ENCODE measurements around the gene S1PR5. TPM values are rescaled to one million over a fixed set of nuclear protein-coding genes. Genes with fewer than 3 reads are reported as not detected.

The S1PR5 gene
- total RNA-seq, 2 experiments from 2014 or later = 0.12 to 0.40 TPM

DNA sequence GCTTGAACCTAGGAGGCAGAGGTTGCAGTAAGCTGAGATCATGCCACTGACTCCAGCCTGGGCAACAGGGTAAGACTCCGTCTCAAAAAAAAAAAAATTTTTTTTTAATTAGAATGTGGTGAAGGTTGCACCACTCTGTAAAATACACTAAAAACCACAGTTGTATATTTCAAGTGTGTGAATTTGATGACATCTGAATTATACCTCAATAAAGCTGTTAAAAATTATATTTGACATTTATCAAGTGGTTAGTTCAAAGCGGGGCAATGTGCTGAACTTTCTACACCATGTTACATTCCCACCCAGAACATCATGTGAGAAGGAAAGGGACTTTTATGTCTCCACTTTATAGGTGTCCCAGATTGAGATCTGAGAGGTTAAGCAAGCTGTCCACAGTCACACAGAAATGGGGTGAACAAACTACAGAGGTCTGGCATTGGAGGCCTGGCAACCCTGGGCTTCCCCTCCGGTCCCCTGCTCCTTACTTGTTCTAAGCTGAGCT is 5.9 kb upstream of the S1PR5 start:
- no peak for DNase-seq
- CTCF ChIA-PET = interaction anchor here (1.1 to 1.8 kb wide), 2 partner anchors 30 to 88 kb away, joined by 4 to 5 read pairs; no protein-coding TSS in a partner anchor
- POLR2A ChIA-PET = interaction anchor here (0.6 kb wide), 1 partner anchor 247 kb away, joined by 3 read pairs; no protein-coding TSS in a partner anchor

DNA sequence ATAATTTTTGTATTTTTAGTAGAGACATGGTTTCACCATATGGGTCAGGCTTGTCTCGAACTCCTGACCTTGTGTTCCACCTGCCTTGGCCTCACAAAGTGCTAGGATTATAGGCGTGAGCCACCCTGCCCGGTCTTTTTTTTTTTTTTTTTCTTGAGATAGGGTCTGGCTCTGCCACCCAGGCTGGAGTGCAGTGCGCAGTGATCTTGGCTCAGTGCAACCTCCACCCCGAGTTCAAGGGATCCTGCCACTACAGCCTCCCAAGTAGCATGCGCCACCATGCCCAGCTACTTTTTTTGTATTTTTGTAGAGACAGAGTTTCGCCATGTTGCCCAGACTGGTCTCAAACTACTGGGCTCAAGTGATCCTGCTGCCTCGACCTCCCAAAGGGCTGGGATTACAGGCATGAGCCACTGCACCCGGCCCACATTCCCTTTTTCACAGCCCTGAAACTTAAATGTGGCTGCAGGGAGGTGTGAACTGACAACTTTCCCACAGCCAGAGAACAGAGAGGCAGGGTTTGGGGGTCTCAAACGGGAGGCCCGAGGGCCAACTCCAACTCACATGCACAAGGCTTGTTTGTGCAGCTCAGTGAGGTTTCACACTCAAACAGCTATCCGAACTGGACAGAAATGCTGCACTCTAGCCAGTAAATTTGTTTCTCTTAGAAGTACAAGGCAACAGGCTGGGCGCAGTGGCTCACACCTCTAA is 4.4 kb upstream of the S1PR5 start:
- Mint-ChIP-seq H3K27ac (no peak overlapping the region), H3K4me3 (no peak overlapping the region), H3K36me3 (no peaks in the 10 kb centered on the region), H3K27me3 (peaks cover 24% of the 10 kb centered on the region), H3K4me1 (ENCODE audit: low read depth) (peaks cover 19% of the 10 kb centered on the region), H3K9me3 (no peaks in the 10 kb centered on the region)
- ChIA-PET POLR2A (no interaction called here), CTCF (interaction anchor here (1.3 kb wide), 1 partner anchor 11 kb away, joined by 3 read pairs; no protein-coding TSS in a partner anchor)
- intact Hi-C loops (cut with micrococcal nuclease) = no loop called here
- no peak for DNase-seq

More for the DNA sequence above, 5.9 kb upstream of the S1PR5 start:
- H3K4me1 Mint-ChIP-seq (ENCODE audit: low read depth) = peaks cover 12% of the 10 kb centered on the region
- H3K4me3 Mint-ChIP-seq = no peak overlapping the region
- intact Hi-C loops (cut with micrococcal nuclease) = no loop called here
- H3K27ac Mint-ChIP-seq = no peak overlapping the region
- H3K27me3 Mint-ChIP-seq = peaks cover 17% of the 10 kb centered on the region
- H3K36me3 Mint-ChIP-seq = no peaks in the 10 kb centered on the region
- H3K9me3 Mint-ChIP-seq = no peaks in the 10 kb centered on the region

DNA sequence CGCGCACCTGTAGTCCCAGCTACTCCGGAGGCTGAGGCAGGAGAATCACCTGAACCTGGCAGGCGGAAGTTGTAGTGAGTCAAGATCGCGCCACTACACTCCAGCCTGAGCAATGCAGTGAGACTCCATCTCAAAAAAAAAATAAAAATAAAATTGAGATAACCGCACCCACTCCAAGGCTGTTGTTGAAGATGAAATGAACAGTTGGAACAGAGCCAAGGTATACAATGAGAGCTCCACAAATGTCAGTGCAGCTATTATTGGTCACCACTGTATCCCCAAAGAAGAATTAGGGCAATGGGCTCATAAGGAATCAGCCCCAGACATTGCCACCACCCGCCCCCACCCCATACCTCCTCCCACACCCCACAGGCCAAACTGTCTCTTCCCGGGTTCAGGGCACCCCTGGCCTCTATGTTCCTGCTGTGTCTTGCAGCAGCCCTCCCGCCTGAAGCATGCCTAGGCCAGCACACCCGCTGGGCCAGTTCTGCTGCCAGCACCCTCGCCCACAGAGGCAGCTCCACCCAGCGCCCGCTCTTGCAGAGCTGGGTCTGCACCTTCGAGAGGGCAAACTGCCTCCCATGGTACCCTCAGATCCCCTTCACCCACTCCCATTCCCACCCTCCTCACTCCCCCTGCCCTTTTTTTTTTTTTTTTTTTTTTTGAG is 3.5 kb upstream of the S1PR5 start:
- Mint-ChIP-seq H3K36me3 (no peaks in the 10 kb centered on the region), H3K4me3 (no peak overlapping the region), H3K27me3 (peaks cover 29% of the 10 kb centered on the region), H3K9me3 (no peaks in the 10 kb centered on the region), H3K27ac (no peak overlapping the region), H3K4me1 (ENCODE audit: low read depth) (peaks cover 20% of the 10 kb centered on the region)
- ChIA-PET POLR2A (no interaction called here), CTCF (interaction anchor here (0.7 to 1.3 kb wide), 2 partner anchors 10 to 368 kb away, joined by 3 read pairs; no protein-coding TSS in a partner anchor)
- intact Hi-C loops (cut with micrococcal nuclease) = no loop called here
- no peak for DNase-seq

DNA sequence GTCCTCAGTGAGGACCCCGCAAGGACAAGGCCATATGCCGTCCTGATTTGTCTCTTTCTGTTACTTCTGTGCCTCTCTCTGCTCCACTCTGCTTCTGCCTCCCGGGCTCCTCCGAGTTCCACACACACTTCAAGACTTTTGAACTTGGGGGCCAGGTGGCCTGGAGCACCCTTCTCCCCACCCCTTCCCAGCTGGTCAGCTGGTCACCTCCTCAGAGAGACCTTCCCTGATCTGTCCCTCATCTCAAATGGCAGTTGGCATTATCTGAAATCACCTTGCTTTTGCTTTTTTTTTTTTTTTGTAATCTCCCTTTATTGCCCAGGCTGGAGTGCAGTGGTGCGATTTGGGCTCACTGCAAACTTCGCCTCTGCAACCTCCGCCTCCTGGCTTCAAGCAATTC is 2.2 kb upstream of the S1PR5 start:
- no peaks in the 10 kb centered on the region for H3K36me3 Mint-ChIP-seq
- ChIA-PET CTCF (interaction anchor here (1.0 kb wide), 1 partner anchor 11 kb away, joined by 3 read pairs; no protein-coding TSS in a partner anchor), POLR2A (no interaction called here)
- peaks cover 41% of the 10 kb centered on the region for H3K27me3 Mint-ChIP-seq
- H3K4me3 Mint-ChIP-seq = no peak overlapping the region
- no peak overlapping the region for H3K27ac Mint-ChIP-seq
- no peak for DNase-seq
- H3K9me3 Mint-ChIP-seq = no peaks in the 10 kb centered on the region
- intact Hi-C loops (cut with micrococcal nuclease) = no loop called here
- peaks cover 20% of the 10 kb centered on the region for H3K4me1 Mint-ChIP-seq (ENCODE audit: low read depth)

DNA sequence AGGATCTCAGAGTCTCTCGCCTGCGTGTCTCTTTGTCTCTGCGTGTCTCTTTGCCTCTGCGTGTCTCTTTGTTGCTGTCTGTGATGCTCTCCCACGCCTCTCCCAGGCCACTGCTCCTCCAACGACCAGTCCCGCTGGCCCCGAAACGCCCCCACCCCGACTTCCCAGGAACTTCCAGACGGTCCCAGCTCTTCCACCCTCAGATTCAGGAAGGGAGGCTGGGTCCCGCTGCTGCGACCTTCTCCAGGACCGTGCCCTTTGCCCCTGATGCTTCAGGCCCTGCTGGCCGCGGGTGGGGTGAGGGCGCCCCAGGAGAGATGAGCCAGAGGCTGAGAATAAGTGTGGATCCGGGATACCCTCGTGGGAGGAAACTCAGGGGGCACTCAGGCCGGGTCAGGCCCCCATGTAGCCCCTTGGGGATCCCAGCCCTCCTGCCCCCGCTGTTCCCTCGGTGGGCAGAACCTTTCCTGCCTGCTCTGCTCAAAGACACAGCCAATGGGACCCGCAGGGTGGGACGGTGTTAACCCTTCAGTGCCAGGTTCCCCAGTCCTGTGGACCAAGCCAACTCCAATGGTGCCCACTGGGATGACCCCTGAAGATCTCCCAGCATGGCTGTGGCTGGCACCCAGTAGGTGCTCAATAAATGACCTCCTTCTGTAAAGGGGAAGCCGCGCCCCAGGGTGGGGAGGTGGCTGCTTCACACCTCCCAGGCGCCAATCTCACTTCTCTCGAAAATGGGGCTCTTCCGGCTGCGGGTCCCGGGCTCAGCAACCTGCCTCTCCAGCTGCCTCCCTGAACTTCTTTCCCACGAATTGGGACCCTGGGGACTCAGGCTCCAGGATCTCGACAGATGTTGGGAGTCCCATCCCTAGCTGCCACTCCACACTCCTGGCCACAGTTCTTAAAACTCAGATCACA is 1.5 kb upstream of the S1PR5 start:
- intact Hi-C loops (cut with micrococcal nuclease) = no loop called here
- ChIA-PET POLR2A (interaction anchor here (0.6 kb wide), 1 partner anchor 122 kb away, joined by 3 read pairs; no protein-coding TSS in a partner anchor), CTCF (interaction anchor here (0.6 to 1.4 kb wide), 2 partner anchors 199 to 213 kb away, joined by 3 to 5 read pairs; partner anchors contain the start of gene DNM2)
- Mint-ChIP-seq H3K27me3 (peaks cover 45% of the 10 kb centered on the region), H3K36me3 (no peaks in the 10 kb centered on the region), H3K9me3 (no peaks in the 10 kb centered on the region), H3K4me3 (no peak overlapping the region), H3K27ac (no peak overlapping the region), H3K4me1 (ENCODE audit: low read depth) (peaks cover 22% of the 10 kb centered on the region)
- DNase-seq = no peak

DNA sequence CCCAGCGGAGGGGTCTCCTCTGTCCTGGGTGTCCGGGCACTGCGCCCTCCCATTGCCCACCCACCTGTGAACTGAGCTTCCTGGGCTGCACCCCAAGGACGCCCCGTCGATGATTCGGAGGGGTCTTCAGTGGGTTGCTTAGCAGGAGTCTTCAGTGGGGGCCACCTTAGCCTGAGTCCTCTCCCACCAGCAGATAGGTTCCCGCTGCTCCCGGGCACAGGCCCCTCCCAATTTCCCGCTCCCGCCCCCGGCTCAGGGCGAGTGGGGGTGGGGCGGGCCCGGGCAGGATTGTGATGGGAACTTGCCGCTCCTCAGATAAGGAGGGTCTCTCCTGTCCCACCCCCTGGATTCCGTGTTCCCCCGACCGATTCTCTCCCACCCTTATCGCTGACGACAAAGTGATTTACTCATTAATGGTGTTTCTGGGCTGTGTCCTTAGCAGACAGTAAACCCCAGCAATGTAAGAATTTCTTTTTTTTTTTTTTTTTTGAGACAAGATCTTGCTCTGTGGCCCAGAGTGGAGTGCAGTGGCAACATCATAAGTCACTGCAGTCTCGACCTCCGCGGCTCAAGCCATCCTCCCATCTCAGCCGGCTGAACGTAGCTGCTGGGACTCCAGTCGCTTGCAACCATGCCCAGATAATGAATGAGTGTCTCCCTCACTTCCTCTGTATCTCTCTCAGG is 655 bp upstream of the S1PR5 start:
- ChIA-PET CTCF (interaction anchor here (1.3 to 2.6 kb wide), 4 partner anchors 10 to 200 kb away, joined by 3 to 8 read pairs (median 5); partner anchors contain the start of gene DNM2), POLR2A (interaction anchor here (0.6 kb wide), 1 partner anchor 123 kb away, joined by 3 read pairs; no protein-coding TSS in a partner anchor)
- Mint-ChIP-seq H3K4me3 (peak overlapping the region; percentile 27), H3K36me3 (no peaks in the 10 kb centered on the region), H3K27ac (no peak overlapping the region), H3K27me3 (peaks cover 53% of the 10 kb centered on the region), H3K9me3 (no peaks in the 10 kb centered on the region), H3K4me1 (ENCODE audit: low read depth) (peaks cover 22% of the 10 kb centered on the region)
- DNase-seq = no peak
- intact Hi-C loops (cut with micrococcal nuclease) = no loop called here

DNA sequence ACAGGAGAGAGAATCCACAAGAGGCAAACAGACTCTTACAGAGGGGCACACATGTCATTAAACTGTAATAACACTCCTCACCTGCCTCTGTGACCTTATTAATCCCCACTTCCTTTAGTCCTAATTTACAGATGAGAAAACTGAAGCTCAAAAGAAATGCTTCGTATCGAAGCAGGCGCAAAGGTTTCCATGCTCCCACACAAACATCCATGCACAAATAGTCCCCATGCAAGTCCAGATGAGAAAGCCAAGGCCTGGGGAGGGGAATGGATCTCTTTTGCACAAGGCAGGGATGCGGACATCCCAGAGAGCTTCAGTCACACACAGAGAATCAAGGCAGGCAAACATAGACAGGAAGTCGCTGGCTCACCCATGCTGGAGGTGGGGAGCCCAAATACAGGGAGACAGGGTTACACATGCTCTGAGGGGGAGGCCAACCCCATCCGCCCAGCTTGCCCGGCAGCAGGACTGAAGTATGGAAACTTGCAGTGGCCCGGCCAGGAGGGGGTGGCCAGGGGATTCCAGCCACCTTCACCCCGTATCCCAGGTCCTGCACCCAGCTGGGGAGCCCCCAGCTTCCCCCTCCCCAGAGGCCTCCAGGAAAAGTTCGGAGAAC is 468 bp downstream of the S1PR5 start:
- H3K27ac Mint-ChIP-seq = peak overlapping the region; percentile 6
- peaks cover 53% of the 10 kb centered on the region for H3K27me3 Mint-ChIP-seq

DNA sequence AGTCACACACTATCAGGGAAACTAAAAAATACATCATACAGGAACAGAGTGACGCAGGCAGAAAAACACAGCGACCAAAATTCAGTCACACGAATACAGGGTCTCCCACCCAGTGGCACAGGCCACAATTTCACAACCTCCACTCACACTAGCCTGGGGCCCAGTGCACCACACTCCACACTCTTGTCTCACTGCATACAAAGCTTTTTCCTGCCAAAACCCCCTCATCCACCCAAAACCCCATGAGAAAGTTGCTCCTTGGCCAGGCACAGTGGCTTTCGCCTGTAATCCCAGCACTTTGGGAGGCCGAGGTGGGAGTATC is 1.2 kb downstream of the S1PR5 start:
- H3K4me1 Mint-ChIP-seq (ENCODE audit: low read depth) = peaks cover 22% of the 10 kb centered on the region
- H3K27me3 Mint-ChIP-seq = peaks cover 55% of the 10 kb centered on the region
- H3K9me3 Mint-ChIP-seq = no peaks in the 10 kb centered on the region
- POLR2A ChIA-PET = interaction anchor here (0.7 kb wide), 1 partner anchor 218 kb away, joined by 3 read pairs; no protein-coding TSS in a partner anchor
- H3K27ac Mint-ChIP-seq = no peak overlapping the region
- no peak overlapping the region for H3K4me3 Mint-ChIP-seq
- intact Hi-C loops (cut with micrococcal nuclease) = no loop called here
- CTCF ChIA-PET = interaction anchor here (0.7 to 2.6 kb wide), 4 partner anchors 8 to 100 kb away, joined by 3 to 8 read pairs (median 4); no protein-coding TSS in a partner anchor
- no peaks in the 10 kb centered on the region for H3K36me3 Mint-ChIP-seq
- DNase-seq = no peak

More for the DNA sequence above, 468 bp downstream of the S1PR5 start:
- Mint-ChIP-seq H3K4me1 (ENCODE audit: low read depth) (peaks cover 22% of the 10 kb centered on the region), H3K9me3 (no peaks in the 10 kb centered on the region), H3K36me3 (no peaks in the 10 kb centered on the region), H3K4me3 (peak overlapping the region; percentile 0)
- no peak for DNase-seq
- POLR2A ChIA-PET = no interaction called here
- CTCF ChIA-PET = interaction anchor here (0.7 to 2.6 kb wide), 6 partner anchors 9 to 183 kb away, joined by 3 to 8 read pairs (median 5); no protein-coding TSS in a partner anchor
- intact Hi-C loops (cut with micrococcal nuclease) = no loop called here

DNA sequence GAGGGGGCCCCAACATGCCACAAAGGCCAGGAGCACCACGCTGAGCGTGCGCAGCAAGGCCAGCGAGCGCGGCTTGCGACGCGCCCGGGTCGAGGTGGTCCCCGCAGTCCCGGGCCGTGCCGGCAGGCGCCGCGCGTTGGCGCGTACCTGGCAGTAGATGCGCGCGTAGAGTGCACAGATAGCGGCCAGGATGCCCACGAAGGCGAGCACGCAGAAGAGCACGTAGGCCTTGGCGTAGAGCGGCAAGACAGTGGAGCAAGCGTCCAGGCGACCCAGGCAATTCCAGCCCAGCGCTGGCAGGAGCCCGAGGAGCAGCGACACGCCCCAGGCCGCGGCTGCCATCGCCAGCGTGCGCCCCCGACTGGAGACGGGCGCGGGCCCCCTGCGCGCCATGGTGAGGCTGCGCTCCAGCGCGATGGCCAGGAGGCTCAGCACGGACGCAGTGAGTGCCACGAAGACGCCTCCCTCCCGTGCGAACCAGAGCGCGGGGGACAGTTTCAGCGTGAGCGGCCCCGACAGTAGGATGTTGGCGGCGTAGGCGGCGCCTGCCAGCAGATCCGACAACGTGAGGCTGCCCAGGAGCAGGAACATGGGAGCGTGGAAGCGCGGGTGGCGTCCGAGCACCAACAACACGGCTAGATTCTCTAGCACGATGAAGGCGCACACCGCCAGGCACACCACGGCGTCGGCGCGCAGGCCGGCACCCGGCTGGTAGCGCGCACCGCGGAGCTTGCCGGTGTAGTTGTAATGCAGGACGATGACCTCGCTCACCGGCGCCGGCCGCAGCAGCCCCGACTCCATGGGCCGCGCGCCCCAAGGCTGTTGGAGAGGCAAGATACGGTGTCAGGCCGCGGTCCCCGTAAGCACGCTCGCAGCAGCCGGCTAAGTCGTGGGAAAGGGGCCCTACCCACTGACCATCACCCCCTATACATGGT is 2.8 kb downstream of the S1PR5 start:
- intact Hi-C loops (cut with micrococcal nuclease) = no loop called here
- Mint-ChIP-seq H3K4me1 (ENCODE audit: low read depth) (peaks cover 25% of the 10 kb centered on the region), H3K9me3 (no peaks in the 10 kb centered on the region), H3K36me3 (no peaks in the 10 kb centered on the region), H3K27me3 (peaks cover 51% of the 10 kb centered on the region), H3K4me3 (no peak overlapping the region), H3K27ac (no peak overlapping the region)
- ChIA-PET CTCF (interaction anchor here (2.7 kb wide), 1 partner anchor 185 kb away, joined by 13 read pairs; no protein-coding TSS in a partner anchor), POLR2A (no interaction called here)
- peak; percentile 43 for DNase-seq

DNA sequence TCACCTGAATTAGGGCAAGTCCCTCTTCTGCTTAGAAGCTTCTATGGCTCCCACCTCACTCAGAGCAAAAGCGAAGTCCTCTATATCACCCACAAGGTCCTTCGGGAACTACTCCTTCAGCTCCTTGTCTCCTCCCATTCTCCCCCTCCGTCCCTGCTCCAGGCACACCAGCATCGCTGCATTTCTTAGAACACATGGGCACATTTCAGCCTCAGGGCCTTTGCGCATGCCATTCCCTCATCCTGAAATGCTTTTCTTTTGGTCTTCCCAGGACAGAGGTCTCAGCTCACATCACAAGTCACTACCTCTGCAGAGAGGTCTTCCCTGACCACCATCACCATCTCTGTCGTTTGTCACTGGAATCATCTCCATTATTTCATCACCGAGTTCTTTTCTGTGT is 4.0 kb downstream of the S1PR5 start:
- H3K9me3 Mint-ChIP-seq = no peaks in the 10 kb centered on the region
- H3K27me3 Mint-ChIP-seq = peaks cover 38% of the 10 kb centered on the region
- CTCF ChIA-PET = interaction anchor here (0.6 to 2.7 kb wide), 3 partner anchors 12 to 187 kb away, joined by 3 to 13 read pairs (median 3); no protein-coding TSS in a partner anchor
- H3K4me3 Mint-ChIP-seq = no peak overlapping the region
- DNase-seq = no peak
- H3K36me3 Mint-ChIP-seq = no peaks in the 10 kb centered on the region
- POLR2A ChIA-PET = no interaction called here
- H3K4me1 Mint-ChIP-seq (ENCODE audit: low read depth) = peaks cover 19% of the 10 kb centered on the region
- no peak overlapping the region for H3K27ac Mint-ChIP-seq
- intact Hi-C loops (cut with micrococcal nuclease) = no loop called here

Measured in activated CD4-positive, alpha-beta memory T cell treated with anti-CD3 and anti-CD28 coated beads for 36 hours (primary cell).